ENCODE results near the gene ACTN4. TPM values are rescaled to one million over a fixed set of nuclear protein-coding genes. Genes with fewer than 3 reads are reported as not detected.
A peak's percentile ranks its signal among the peaks of the same experiment; 100 is the strongest.

The ACTN4 gene
- total RNA-seq, 1 donor, result 229 TPM

DNA sequence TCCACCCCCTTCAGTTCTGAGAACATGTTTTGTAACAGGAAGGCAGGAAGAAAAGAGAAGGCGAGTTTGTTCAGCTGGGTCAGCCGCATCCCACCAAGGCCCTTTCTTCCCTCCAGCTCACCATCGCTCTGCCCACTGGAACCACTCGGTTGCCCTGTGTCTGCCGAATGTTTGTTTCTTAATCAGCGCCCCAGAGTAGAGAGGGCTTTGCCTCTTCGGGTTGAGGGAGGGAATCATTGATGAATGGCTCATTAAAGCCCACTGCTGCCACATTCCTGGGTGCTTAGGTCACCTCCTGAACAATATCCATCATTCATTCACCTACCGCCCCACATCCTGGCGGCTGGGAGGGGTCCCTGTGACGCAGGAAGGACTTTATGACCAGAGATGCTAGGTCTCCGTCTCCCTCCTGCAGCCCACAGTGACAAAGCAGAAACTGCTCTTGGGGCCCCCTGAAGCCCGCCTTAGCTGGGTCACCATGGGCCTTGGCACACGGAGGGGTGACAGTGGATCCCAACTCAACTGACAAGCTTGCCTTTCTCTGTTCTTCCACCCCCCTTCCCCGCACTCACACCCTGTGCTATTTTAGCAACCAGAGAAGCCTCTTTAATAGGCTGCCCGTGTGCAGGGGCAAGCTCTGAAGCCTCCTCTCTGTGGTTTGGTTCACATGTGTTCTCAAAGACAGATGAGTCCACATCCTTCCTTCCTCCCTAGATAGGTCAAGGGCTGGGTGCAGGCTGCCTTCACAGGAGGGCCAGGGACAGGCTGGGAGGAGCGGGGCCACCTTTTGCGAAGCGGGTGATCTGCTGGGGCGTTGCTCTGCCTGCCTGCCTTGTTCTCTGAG lies 46.2 kb downstream of the ACTN4 start:
- TF ChIP-seq, protein P1, sequence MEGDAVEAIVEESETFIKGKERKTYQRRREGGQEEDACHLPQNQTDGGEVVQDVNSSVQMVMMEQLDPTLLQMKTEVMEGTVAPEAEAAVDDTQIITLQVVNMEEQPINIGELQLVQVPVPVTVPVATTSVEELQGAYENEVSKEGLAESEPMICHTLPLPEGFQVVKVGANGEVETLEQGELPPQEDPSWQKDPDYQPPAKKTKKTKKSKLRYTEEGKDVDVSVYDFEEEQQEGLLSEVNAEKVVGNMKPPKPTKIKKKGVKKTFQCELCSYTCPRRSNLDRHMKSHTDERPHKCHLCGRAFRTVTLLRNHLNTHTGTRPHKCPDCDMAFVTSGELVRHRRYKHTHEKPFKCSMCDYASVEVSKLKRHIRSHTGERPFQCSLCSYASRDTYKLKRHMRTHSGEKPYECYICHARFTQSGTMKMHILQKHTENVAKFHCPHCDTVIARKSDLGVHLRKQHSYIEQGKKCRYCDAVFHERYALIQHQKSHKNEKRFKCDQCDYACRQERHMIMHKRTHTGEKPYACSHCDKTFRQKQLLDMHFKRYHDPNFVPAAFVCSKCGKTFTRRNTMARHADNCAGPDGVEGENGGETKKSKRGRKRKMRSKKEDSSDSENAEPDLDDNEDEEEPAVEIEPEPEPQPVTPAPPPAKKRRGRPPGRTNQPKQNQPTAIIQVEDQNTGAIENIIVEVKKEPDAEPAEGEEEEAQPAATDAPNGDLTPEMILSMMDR (IDR thresholded peaks at IDR 0.05; ENCODE audit: extremely low read depth, low read depth, low read length), result no peak
- peaks cover 41% of the 10 kb centered on the region for H4K20me1 ChIP-seq (ENCODE audit: insufficient read depth, low read length)
- H3K27ac ChIP-seq (ENCODE audit: low read depth, low read length), result peak overlapping the region; percentile 81
- H3K36me3 ChIP-seq (ENCODE audit: insufficient read depth, low read length), result peaks cover 52% of the 10 kb centered on the region
- H2AFZ ChIP-seq (ENCODE audit: low read length), result no peak overlapping the region
- H3K4me3 ChIP-seq (ENCODE audit: insufficient read depth, low read length), result peak overlapping the region; percentile 15
- H3K4me1 ChIP-seq (ENCODE audit: insufficient read depth, low read length), result peaks cover 37% of the 10 kb centered on the region
- no peaks in the 10 kb centered on the region for H3K9me3 ChIP-seq (ENCODE audit: low read depth, low read length)
- H3K4me2 ChIP-seq (ENCODE audit: insufficient read depth, low read length), result peak overlapping the region; percentile 43
- peaks cover 99% of the 10 kb centered on the region for H3K79me2 ChIP-seq (ENCODE audit: insufficient read depth, low read length)
- H3K27me3 ChIP-seq (ENCODE audit: insufficient read depth, low read length), result no peaks in the 10 kb centered on the region
- DNase-seq (ENCODE audit: insufficient read length, low spot score, missing footprints), result peak; percentile 95

DNA sequence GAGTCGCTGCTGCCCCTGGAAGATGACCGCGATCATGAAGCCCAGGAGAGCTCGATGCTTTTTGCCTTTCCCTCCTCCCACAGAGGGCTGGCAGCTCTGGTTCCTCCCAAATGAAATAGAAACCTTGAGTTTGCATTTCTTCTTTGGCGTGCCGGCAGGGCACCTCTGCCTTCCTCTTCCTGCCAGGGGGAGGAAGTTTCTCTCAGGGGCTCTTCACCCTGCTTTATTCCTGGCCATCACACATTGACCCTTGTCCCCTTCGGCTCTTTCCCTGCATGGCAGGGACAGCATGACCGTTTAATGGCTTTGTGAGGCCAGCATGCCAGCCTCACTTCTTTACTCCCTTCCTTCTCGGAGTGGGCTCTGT lies 47.9 kb downstream of the ACTN4 start:
- DNase-seq (ENCODE audit: insufficient read length, low spot score, missing footprints), result peak; percentile 15
- peaks cover 32% of the 10 kb centered on the region for H3K4me1 ChIP-seq (ENCODE audit: insufficient read depth, low read length)
- TF ChIP-seq, protein P1 (IDR thresholded peaks at IDR 0.05; ENCODE audit: extremely low read depth, low read depth, low read length), result no peak
- peaks cover 55% of the 10 kb centered on the region for H4K20me1 ChIP-seq (ENCODE audit: insufficient read depth, low read length)
- H3K27ac ChIP-seq (ENCODE audit: low read depth, low read length), result peak overlapping the region; percentile 81
- H3K79me2 ChIP-seq (ENCODE audit: insufficient read depth, low read length), result peaks cover 99% of the 10 kb centered on the region
- no peak overlapping the region for H3K4me3 ChIP-seq (ENCODE audit: insufficient read depth, low read length)
- H3K9me3 ChIP-seq (ENCODE audit: low read depth, low read length), result no peaks in the 10 kb centered on the region
- no peak overlapping the region for H2AFZ ChIP-seq (ENCODE audit: low read length)
- no peaks in the 10 kb centered on the region for H3K27me3 ChIP-seq (ENCODE audit: insufficient read depth, low read length)
- H3K4me2 ChIP-seq (ENCODE audit: insufficient read depth, low read length), result no peak overlapping the region
- peaks cover 59% of the 10 kb centered on the region for H3K36me3 ChIP-seq (ENCODE audit: insufficient read depth, low read length)

DNA sequence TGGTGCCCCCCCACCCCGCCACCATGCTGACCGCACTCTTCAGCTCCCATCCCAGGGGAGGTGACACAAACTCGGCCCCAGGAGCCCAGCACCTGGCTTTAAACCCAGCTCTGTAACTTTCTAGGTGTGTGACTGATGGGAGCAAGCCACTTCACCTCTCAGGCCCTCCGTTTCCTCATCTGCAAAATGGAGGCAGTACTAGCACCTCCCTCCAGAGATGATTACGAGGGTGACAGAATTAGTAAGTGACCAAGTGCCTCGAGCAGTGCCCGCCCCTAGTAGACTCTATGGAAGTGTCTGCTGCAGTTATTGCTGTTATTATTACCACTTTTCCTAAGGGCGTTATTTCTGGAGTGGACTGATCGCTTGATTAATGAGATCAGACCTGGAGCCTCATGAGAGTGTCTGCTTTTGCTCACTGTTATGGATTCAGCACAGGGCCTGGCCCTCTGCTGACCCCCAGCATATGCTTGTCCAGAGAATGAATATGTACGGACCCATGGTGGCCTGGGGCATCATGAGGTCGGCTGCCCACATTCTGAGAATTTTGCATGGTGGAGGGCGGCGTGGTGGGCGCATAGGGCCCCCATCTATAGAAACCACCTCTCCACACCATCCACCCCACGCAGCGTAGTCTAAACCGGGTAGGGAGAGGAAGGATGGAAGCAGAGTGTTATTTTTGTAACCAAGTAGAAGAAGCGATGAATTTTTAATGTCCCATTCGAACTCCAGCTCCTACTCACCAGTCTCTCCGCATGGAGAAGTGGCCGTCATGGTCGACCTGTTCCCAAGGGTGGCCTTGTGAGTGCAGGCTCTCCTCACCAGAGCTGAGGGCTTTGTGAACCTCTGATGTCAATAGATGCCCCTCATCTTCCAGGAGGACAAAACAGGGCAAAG lies 48.6 kb downstream of the ACTN4 start:
- H3K27me3 ChIP-seq (ENCODE audit: insufficient read depth, low read length), result no peaks in the 10 kb centered on the region
- H3K4me3 ChIP-seq (ENCODE audit: insufficient read depth, low read length), result no peak overlapping the region
- TF ChIP-seq, protein P1 (IDR thresholded peaks at IDR 0.05; ENCODE audit: extremely low read depth, low read depth, low read length), result no peak
- no peak overlapping the region for H2AFZ ChIP-seq (ENCODE audit: low read length)
- no peaks in the 10 kb centered on the region for H3K9me3 ChIP-seq (ENCODE audit: low read depth, low read length)
- H4K20me1 ChIP-seq (ENCODE audit: insufficient read depth, low read length), result peaks cover 63% of the 10 kb centered on the region
- peaks cover 99% of the 10 kb centered on the region for H3K79me2 ChIP-seq (ENCODE audit: insufficient read depth, low read length)
- peak overlapping the region; percentile 7 for H3K27ac ChIP-seq (ENCODE audit: low read depth, low read length)
- H3K4me2 ChIP-seq (ENCODE audit: insufficient read depth, low read length), result no peak overlapping the region
- peaks cover 27% of the 10 kb centered on the region for H3K4me1 ChIP-seq (ENCODE audit: insufficient read depth, low read length)
- H3K36me3 ChIP-seq (ENCODE audit: insufficient read depth, low read length), result peaks cover 67% of the 10 kb centered on the region
- peak; percentile 62 for DNase-seq (ENCODE audit: insufficient read length, low spot score, missing footprints)

DNA sequence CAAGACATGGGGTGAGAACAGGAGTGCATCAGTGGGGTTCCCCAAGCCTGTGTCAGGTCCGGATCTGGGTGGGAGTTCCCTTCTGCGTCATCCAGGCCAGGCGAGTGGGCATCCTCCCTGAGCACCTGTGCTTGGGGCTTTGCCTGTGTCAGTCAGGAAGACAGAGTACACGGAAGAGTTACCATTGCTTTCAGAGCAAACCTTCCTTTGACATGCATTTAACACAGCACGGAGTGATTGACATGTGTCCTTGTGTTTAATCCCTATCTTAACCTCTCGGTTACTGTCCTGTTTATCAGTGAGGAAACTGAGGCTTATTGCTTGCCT lies 49.2 kb downstream of the ACTN4 start:
- H3K79me2 ChIP-seq (ENCODE audit: insufficient read depth, low read length), result peaks cover 100% of the 10 kb centered on the region
- TF ChIP-seq, protein P1 (IDR thresholded peaks at IDR 0.05; ENCODE audit: extremely low read depth, low read depth, low read length), result no peak
- no peak overlapping the region for H3K4me2 ChIP-seq (ENCODE audit: insufficient read depth, low read length)
- H2AFZ ChIP-seq (ENCODE audit: low read length), result no peak overlapping the region
- no peak overlapping the region for H3K27ac ChIP-seq (ENCODE audit: low read depth, low read length)
- H3K4me1 ChIP-seq (ENCODE audit: insufficient read depth, low read length), result peaks cover 29% of the 10 kb centered on the region
- no peaks in the 10 kb centered on the region for H3K27me3 ChIP-seq (ENCODE audit: insufficient read depth, low read length)
- H4K20me1 ChIP-seq (ENCODE audit: insufficient read depth, low read length), result peaks cover 67% of the 10 kb centered on the region
- H3K36me3 ChIP-seq (ENCODE audit: insufficient read depth, low read length), result peaks cover 73% of the 10 kb centered on the region
- H3K9me3 ChIP-seq (ENCODE audit: low read depth, low read length), result no peaks in the 10 kb centered on the region
- no peak overlapping the region for H3K4me3 ChIP-seq (ENCODE audit: insufficient read depth, low read length)
- peak; percentile 30 for DNase-seq (ENCODE audit: insufficient read length, low spot score, missing footprints)
